B cell (primary cell): ENCODE measurements around the gene CTIF. TPM values are rescaled to one million over a fixed set of nuclear protein-coding genes. Genes with fewer than 3 reads are reported as not detected.
A peak's percentile ranks its signal among the peaks of the same experiment; 100 is the strongest.

Source experiments
- ATAC-seq: fragments of 200-7000 bp; cut with Tn5 transposase; one replicate; pipeline ENCODE4 v1.10.0; 2021; ENCODE audit warnings: low read depth, mild to moderate bottlenecking, moderate number of reproducible peaks, moderate library complexity
- CTCF ChIA-PET: fragments of 350-600 bp; sonication (Branson Sonifier 250); formaldehyde crosslinking; loops from one replicate; lab custom pipeline; 2021; ENCODE audit warnings: antibody characterized with exemption, inconsistent platforms; lab: Charles Lee
- POLR2A ChIA-PET: fragments of 350-600 bp; sonication (Branson Sonifier 250); formaldehyde crosslinking; loops from one replicate; lab custom pipeline; 2021; ENCODE audit warnings: antibody characterized with exemption; lab: Charles Lee
- DNase-seq: peaks from one replicate; pipeline ENCODE4 v3.0.0; 2013
- H2AFZ ChIP-seq: 2 replicates; pipeline ENCODE4 v1.6.1; 2012; ENCODE audit warnings: mild to moderate bottlenecking, low read depth, low read length; ENCODE audit not compliant: insufficient read depth, poor library complexity, severe bottlenecking
- H3K27ac ChIP-seq, 2 donors: 1 replicate in 1 of 2; 2 replicates in 1 of 2; pipeline ENCODE4 v1.5.1; 2012 to 2013; ENCODE audit warnings: low read length in 2 of 2, mild to moderate bottlenecking in 2 of 2, moderate library complexity in 1 of 2
- H3K27me3 ChIP-seq, 4 experiments: fragments of 200-600 bp in 1 of 4; sonication (generic) in 1 of 4; replicated peaks in 1 of 4; 1 replicate in 2 of 4; 2 replicates in 2 of 4; pipeline versions ENCODE4 v1.6.1 to v1.7.0; 2013 to 2016; ENCODE audit warnings: low read length in 3 of 4, mild to moderate bottlenecking in 2 of 4, mixed read lengths in 1 of 4, moderate library complexity in 1 of 4; ENCODE audit not compliant: insufficient read depth in 4 of 4, control insufficient read depth in 3 of 4; ENCODE audit errors: control extremely low read depth in 1 of 4
- H3K36me3 ChIP-seq, 2 experiments: replicated peaks in 1 of 2; 1 replicate in 1 of 2; 2 replicates in 1 of 2; pipeline versions ENCODE4 v1.6.1 to v1.7.1; 2013; ENCODE audit warnings: low read length in 1 of 2; ENCODE audit not compliant: insufficient read depth in 2 of 2, control insufficient read depth in 1 of 2; ENCODE audit errors: control extremely low read depth in 1 of 2, extremely low read depth in 1 of 2
- H3K4me1 ChIP-seq, 2 donors: fragments of 200-600 bp in 1 of 2; sonication (generic) in 1 of 2; 1 replicate in 1 of 2; 2 replicates in 1 of 2; pipeline versions ENCODE4 v1.5.1 to v1.6.1; 2013 to 2017; ENCODE audit warnings: low read length in 2 of 2; ENCODE audit not compliant: control insufficient read depth in 2 of 2, insufficient read depth in 2 of 2
- H3K4me2 ChIP-seq: replicated peaks from 2 replicates; pipeline ENCODE3; 2012; ENCODE audit warnings: mild to moderate bottlenecking, low read depth, low read length; ENCODE audit not compliant: poor library complexity, severe bottlenecking
- H3K4me3 ChIP-seq, 5 experiments: fragments of 200-600 bp in 1 of 5; sonication (generic) in 1 of 5; 1 replicate in 3 of 5; 2 replicates in 2 of 5; pipeline versions ENCODE4 v1.5.1 to v1.7.0; 2011 to 2016; ENCODE audit warnings: low read length in 4 of 5, mild to moderate bottlenecking in 4 of 5, low read depth in 2 of 5, control low read depth in 1 of 5, moderate library complexity in 1 of 5; ENCODE audit not compliant: insufficient read depth in 1 of 5; ENCODE audit errors: control extremely low read depth in 1 of 5, extremely low read depth in 1 of 5
- H3K79me2 ChIP-seq: fragments of 200-600 bp; sonication (generic); one replicate; pipeline ENCODE4 v1.6.0; 2016; ENCODE audit warnings: low read length; ENCODE audit not compliant: control insufficient read depth, insufficient read depth
- H3K9ac ChIP-seq: fragments of 200-600 bp; sonication (generic); 2 replicates; pipeline ENCODE4 v1.6.1; 2017; ENCODE audit warnings: mild to moderate bottlenecking, low read length, moderate library complexity
- H3K9me3 ChIP-seq, 3 donors: one replicate each; pipeline versions ENCODE4 v1.6.1 to v1.7.1; 2013; ENCODE audit warnings: low read length in 2 of 3; ENCODE audit not compliant: control insufficient read depth in 2 of 3, insufficient read depth in 1 of 3; ENCODE audit errors: control extremely low read depth in 1 of 3
- H4K20me1 ChIP-seq: 2 replicates; pipeline ENCODE4 v1.6.0; 2012; ENCODE audit warnings: mild to moderate bottlenecking, low read length; ENCODE audit not compliant: insufficient read depth, control insufficient read depth, poor library complexity, severe bottlenecking
- H3K27ac Mint-ChIP-seq: one replicate; pipeline ENCODE4 v1.8.0; 2021; ENCODE audit warnings: mixed read lengths
- H3K27me3 Mint-ChIP-seq: one replicate; pipeline ENCODE4 v1.8.0; 2021; ENCODE audit warnings: mixed read lengths
- H3K4me1 Mint-ChIP-seq: one replicate; pipeline ENCODE4 v1.8.0; 2021; ENCODE audit warnings: mixed read lengths
- H3K4me3 Mint-ChIP-seq: one replicate; pipeline ENCODE4 v1.8.0; 2021; ENCODE audit warnings: mixed read lengths
- H3K9me3 Mint-ChIP-seq: one replicate; pipeline ENCODE4 v1.8.0; 2022; ENCODE audit warnings: mixed read lengths; ENCODE audit not compliant: insufficient read depth
- EZH2 ChIP-seq: IDR thresholded peaks from 2 replicates; pipeline ENCODE4 v1.6.1; 2012; ENCODE audit warnings: borderline replicate concordance, low read depth, mild to moderate bottlenecking, moderate library complexity, low read length; ENCODE audit not compliant: insufficient read depth, poor library complexity, severe bottlenecking
- WGBS: methylation state at CpG from one replicate; pipeline ENCODE4 v1.1.5; 2013; ENCODE audit warnings: missing lambda C conversion rate; ENCODE audit not compliant: insufficient coverage; 5-methylcytosine and 5-hydroxymethylcytosine counted together
- intact Hi-C: fragments of 100-400 bp; cut with micrococcal nuclease; formaldehyde crosslinking; loops from one replicate; pipeline ENCODE4 v1.10.0; 2022
- polyA plus RNA-seq: library from polyadenylated mRNA; depleted of rRNA; stranded (reverse); fragments of >200 nt; gene quantifications from 2 replicates; pipeline ENCODE4 v1.2.3, GENCODE V29; 2012
- total RNA-seq, 2 donors: library from RNA; stranded (reverse); fragments of 120-200 nt in 1 of 2; gene quantifications; 1 replicate in 1 of 2; 2 replicates in 1 of 2; pipeline versions ENCODE4 v1.2.3 to v1.2.4, GENCODE V29; 2013 to 2022
- TF ChIP-seq, protein P1 (sequence below): fragments of 200-600 bp; IDR thresholded peaks from one replicate; pipeline ENCODE4 v1.8.0; 2022; ENCODE audit warnings: antibody characterized with exemption, mild to moderate bottlenecking

The CTIF gene
- total and polyA plus RNA-seq, 2 donors (not counting 1 experiment from before 2014, with no cell fraction given): 3.6 to 16.2 TPM

DNA sequence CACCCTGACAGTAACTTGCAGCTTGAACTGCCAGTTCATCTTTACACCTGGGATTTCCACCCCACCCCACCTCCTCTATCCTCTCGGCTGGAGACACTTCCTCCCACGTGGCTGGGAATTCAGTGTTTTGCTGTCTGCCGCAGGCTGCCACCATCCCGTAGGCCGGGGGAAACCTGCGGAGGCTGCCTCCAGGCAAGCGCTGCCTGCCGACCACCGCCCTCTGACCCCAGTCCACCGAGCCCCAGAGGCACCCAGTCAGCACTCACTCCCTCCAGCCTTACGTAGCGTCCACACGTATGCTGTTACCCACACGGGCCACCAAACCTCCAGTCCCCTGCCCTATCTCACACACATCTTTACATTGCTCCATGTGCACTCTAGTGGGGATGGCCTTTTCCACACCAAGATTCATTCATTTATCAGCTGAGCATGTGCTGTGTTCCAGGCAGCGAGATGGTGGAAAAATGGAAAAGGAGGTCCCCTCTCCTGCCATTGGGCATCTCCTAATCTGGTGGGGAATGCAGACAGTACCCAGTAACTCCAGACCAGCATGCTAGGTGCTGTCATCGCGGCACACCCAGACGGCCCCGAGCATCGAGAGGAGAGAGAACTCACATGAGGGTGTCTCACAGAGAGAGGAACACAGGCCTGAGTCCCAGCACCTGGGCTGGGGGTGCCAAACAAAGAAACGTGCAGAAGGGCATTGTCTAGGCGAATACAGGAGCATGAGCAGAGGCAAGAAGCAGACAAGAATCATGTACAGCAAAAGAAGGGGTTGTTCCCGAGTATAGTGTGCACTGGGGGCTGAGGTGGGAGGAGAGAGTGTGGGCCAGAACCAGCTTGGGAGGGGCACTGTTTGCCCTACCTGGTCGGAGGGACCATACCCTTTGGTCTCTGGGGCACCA is 245.0 kb downstream of the CTIF start:
- no peak for TF ChIP-seq EZH2
- TF ChIP-seq, protein P1, sequence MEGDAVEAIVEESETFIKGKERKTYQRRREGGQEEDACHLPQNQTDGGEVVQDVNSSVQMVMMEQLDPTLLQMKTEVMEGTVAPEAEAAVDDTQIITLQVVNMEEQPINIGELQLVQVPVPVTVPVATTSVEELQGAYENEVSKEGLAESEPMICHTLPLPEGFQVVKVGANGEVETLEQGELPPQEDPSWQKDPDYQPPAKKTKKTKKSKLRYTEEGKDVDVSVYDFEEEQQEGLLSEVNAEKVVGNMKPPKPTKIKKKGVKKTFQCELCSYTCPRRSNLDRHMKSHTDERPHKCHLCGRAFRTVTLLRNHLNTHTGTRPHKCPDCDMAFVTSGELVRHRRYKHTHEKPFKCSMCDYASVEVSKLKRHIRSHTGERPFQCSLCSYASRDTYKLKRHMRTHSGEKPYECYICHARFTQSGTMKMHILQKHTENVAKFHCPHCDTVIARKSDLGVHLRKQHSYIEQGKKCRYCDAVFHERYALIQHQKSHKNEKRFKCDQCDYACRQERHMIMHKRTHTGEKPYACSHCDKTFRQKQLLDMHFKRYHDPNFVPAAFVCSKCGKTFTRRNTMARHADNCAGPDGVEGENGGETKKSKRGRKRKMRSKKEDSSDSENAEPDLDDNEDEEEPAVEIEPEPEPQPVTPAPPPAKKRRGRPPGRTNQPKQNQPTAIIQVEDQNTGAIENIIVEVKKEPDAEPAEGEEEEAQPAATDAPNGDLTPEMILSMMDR: no peak
- no peak overlapping the region for H3K4me3 ChIP-seq
- H3K9me3 ChIP-seq: no peaks in the 10 kb centered on the region
- H3K4me1 ChIP-seq: peaks cover 57 to 70% of the 10 kb centered on the region in 2 donors
- H3K9ac ChIP-seq: no peak overlapping the region
- POLR2A ChIA-PET: no interaction called here
- no peak overlapping the region for H2AFZ ChIP-seq
- H3K27ac ChIP-seq: no peak overlapping the region
- DNase-seq (no peak), ATAC-seq (no peak)
- CTCF ChIA-PET: interaction anchor here (0.7 to 1.8 kb wide), 4 partner anchors 12 to 985 kb away, joined by 3 to 6 read pairs (median 4); no protein-coding TSS in a partner anchor
- Mint-ChIP-seq H3K4me1 (peaks cover 53% of the 10 kb centered on the region), H3K9me3 (no peaks in the 10 kb centered on the region), H3K27me3 (no peaks in the 10 kb centered on the region), H3K4me3 (peak overlapping the region; percentile 6), H3K27ac (no peak overlapping the region)
- H4K20me1 ChIP-seq: no peaks in the 10 kb centered on the region
- H3K4me2 ChIP-seq: peak overlapping the region; percentile 67
- no peaks in the 10 kb centered on the region for H3K27me3 ChIP-seq
- H3K36me3 ChIP-seq: no peaks in the 10 kb centered on the region
- WGBS: 89% methylated on average over 24 of the region's 24 CpGs
- H3K79me2 ChIP-seq: no peaks in the 10 kb centered on the region
- intact Hi-C loops: loop anchor here (2.0 kb wide), 1 partner anchor 51 kb away; no protein-coding TSS in a partner anchor
